Activated CD4-positive, alpha-beta T cell treated with anti-CD3 and anti-CD28 coated beads, Interleukin-2, amount 10 ng/mL, durations not matched to agents 24 days and 14 days (primary cell): ENCODE results near the gene ABLIM2. TPM values are rescaled to one million over a fixed set of nuclear protein-coding genes. Genes with fewer than 3 reads are reported as not detected.

Experiments
- DNase-seq: peaks from one replicate; pipeline ENCODE4 v3.0.0; 2022
- H3K27ac Mint-ChIP-seq: one replicate; pipeline ENCODE4 v1.8.0; 2022; ENCODE audit warnings: mild to moderate bottlenecking, mixed read lengths
- H3K27me3 Mint-ChIP-seq: one replicate; pipeline ENCODE4 v1.8.0; 2022; ENCODE audit warnings: mixed read lengths
- H3K36me3 Mint-ChIP-seq: one replicate; pipeline ENCODE4 v1.8.0; 2022; ENCODE audit warnings: low read depth, mild to moderate bottlenecking, mixed read lengths
- H3K4me1 Mint-ChIP-seq: one replicate; pipeline ENCODE4 v1.8.0; 2021; ENCODE audit warnings: mixed read lengths
- H3K4me3 Mint-ChIP-seq: one replicate; pipeline ENCODE4 v1.8.0; 2022; ENCODE audit warnings: mild to moderate bottlenecking, moderate library complexity, mixed read lengths
- H3K9me3 Mint-ChIP-seq: one replicate; pipeline ENCODE4 v1.8.0; 2021; ENCODE audit warnings: mixed read lengths
- intact Hi-C: fragments of 100-400 bp; cut with micrococcal nuclease; formaldehyde crosslinking; loops from one replicate; pipeline ENCODE4 v1.15.1; 2023
- total RNA-seq: library from RNA; stranded (reverse); gene quantifications from 2 replicates; pipeline ENCODE4 v1.2.3, GENCODE V29; 2022

Gene ABLIM2
- total RNA-seq, 1 donor from 2014 or later = 0.63 TPM

- Mint-ChIP-seq H3K27ac (no peak overlapping the region), H3K27me3 (peaks cover 3% of the 10 kb centered on the region), H3K9me3 (no peaks in the 10 kb centered on the region), H3K4me3 (no peak overlapping the region), H3K36me3 (no peaks in the 10 kb centered on the region), H3K4me1 (no peaks in the 10 kb centered on the region)
- intact Hi-C loops = no loop called here
- DNase-seq = no peak
These were observed 87.6 kb downstream of the ABLIM2 start for GRCh38 chr4:8070736-8071718.

DNA sequence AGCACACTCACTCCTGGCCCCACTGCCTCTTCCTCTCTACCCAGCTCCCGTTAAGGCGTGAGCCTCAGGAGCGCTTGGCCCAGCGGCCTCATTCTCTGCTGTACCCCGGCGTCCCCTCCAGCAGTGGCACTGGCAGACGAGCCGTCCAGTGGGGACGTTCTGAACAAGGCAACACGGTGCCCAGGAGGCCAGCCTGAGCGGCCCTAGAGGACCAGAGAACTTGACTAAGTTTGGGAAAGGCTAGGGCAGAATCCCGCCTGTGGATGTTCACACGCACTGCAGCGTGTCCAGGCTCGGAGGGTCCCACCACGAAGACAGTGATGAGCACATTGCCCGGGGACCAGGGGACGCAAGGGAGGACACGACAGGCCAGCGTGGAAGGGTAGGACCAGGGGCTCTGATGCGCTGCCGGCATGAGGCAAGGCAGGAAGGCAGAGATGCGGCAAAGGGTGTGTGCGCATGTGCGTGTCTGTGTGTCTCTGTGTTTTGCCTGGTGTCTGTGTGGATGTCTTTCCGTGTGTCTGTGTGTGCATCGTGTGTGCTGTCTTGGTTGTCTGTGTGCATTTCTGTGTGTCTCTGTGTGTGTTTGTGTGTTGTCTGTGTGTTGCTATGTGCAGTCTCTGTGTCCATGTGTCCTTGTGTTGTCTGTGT, 89.4 kb downstream of the ABLIM2 start:
- Mint-ChIP-seq H3K27ac (no peak overlapping the region), H3K4me3 (no peak overlapping the region), H3K9me3 (no peaks in the 10 kb centered on the region), H3K27me3 (peaks cover 3% of the 10 kb centered on the region), H3K4me1 (no peaks in the 10 kb centered on the region), H3K36me3 (no peaks in the 10 kb centered on the region)
- DNase-seq = no peak
- intact Hi-C loops = no loop called here

DNA sequence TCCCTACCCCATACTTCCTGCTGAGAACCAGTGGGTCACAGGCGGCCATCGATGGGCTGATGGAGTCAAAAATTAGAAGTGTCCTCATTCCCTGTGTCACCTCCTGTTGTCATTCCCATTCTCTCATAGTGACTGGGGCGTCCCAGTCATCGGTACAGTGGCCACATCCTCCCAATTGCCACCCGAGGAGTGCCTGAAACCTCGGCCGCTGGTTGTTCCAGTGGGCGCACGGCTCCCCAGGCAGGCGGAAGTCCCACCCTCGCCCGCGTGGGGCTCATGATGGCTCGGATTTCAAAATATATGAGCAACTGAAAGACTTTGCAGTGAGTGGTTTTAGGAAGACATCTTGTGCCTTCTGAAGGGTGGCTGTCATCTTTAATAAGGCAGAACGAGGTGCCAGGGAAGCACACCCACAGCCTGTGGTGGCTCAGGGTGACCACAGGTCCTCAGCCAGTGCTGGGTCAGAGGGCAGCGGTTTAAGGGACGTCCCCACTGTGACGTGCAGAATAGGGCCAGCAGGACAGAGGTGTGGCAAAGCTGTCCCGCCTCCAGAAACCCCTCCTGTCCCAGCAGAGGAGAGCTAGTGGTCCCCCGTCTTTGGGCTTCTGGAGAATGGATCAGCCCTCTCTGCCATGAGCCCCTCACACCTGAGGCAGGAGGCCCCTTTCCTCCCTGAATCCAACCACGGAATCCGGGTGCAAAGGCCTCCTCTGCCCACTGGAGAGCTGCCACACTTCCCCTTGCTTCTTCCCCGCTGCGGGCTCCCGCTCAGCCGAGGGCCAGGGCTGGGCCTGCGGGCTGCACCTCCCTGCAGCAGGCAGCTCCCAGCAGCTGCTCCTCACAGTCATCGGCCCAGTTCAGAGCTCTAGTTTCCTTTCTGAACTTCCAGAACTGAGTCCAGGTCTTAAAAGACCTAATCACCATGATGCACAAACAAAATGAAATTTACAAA, 90.4 kb downstream of the ABLIM2 start:
- H3K27me3 Mint-ChIP-seq = peaks cover 3% of the 10 kb centered on the region
- no peak overlapping the region for H3K27ac Mint-ChIP-seq
- no peak overlapping the region for H3K4me3 Mint-ChIP-seq
- intact Hi-C loops = no loop called here
- no peaks in the 10 kb centered on the region for H3K36me3 Mint-ChIP-seq
- no peaks in the 10 kb centered on the region for H3K4me1 Mint-ChIP-seq
- DNase-seq = no peak
- peaks cover 4% of the 10 kb centered on the region for H3K9me3 Mint-ChIP-seq

GRCh38 chr4:8067274-8067936, 91.2 kb downstream of the ABLIM2 start:
- no peak for DNase-seq
- Mint-ChIP-seq H3K9me3 (peaks cover 4% of the 10 kb centered on the region), H3K36me3 (no peaks in the 10 kb centered on the region), H3K27ac (no peak overlapping the region), H3K4me1 (no peaks in the 10 kb centered on the region), H3K4me3 (no peak overlapping the region), H3K27me3 (no peaks in the 10 kb centered on the region)
- intact Hi-C loops = no loop called here

GRCh38 chr4:8066336-8066931, 92.2 kb downstream of the ABLIM2 start:
- Mint-ChIP-seq H3K9me3 (peaks cover 4% of the 10 kb centered on the region), H3K27ac (no peak overlapping the region), H3K27me3 (no peaks in the 10 kb centered on the region), H3K4me1 (no peaks in the 10 kb centered on the region), H3K4me3 (no peak overlapping the region), H3K36me3 (no peaks in the 10 kb centered on the region)
- DNase-seq = no peak
- intact Hi-C loops = no loop called here

DNA sequence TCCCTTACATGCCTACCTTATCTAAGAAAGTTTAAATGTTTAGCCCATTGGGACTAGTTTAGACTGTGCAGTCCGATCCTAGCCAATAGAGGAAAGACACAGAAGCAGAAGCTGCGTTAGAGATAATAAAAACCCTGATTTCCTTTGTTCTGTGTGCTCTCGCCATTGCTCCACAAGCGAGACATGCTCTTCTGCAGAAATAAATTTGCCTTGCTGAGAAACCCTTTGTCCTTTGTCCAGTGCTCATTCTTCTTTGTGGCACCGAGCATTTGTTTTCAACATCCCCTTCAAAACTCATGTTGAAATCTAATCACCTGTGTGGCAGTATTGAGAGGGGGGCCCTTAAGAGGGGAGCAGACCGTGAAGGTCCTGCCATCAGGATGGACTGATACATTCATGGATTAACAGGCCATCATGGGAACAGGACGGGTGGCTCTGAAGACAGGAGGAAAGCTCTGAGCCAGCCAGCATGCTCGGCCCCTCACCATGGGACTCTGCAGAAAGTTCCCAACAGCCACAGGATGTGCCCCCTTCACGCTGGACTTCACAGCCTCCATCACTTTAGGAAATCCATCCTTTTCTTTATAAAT, 94.5 kb downstream of the ABLIM2 start:
- Mint-ChIP-seq H3K4me1 (no peaks in the 10 kb centered on the region), H3K27ac (no peak overlapping the region), H3K27me3 (no peaks in the 10 kb centered on the region), H3K36me3 (no peaks in the 10 kb centered on the region), H3K4me3 (no peak overlapping the region), H3K9me3 (peaks cover 4% of the 10 kb centered on the region)
- intact Hi-C loops = no loop called here
- DNase-seq = no peak

- intact Hi-C loops = no loop called here
- Mint-ChIP-seq H3K27ac (no peak overlapping the region), H3K27me3 (no peaks in the 10 kb centered on the region), H3K4me1 (no peaks in the 10 kb centered on the region), H3K36me3 (no peaks in the 10 kb centered on the region), H3K9me3 (peaks cover 4% of the 10 kb centered on the region), H3K4me3 (no peak overlapping the region)
- no peak for DNase-seq
These were observed 97.0 kb downstream of the ABLIM2 start for GRCh38 chr4:8061573-8061972.

GRCh38 chr4:8061145-8061544, 97.5 kb downstream of the ABLIM2 start:
- intact Hi-C loops = no loop called here

GRCh38 chr4:8060632-8061031, 98.0 kb downstream of the ABLIM2 start:
- Mint-ChIP-seq H3K27ac (no peak overlapping the region), H3K27me3 (no peaks in the 10 kb centered on the region), H3K36me3 (no peaks in the 10 kb centered on the region), H3K4me1 (no peaks in the 10 kb centered on the region), H3K9me3 (peaks cover 4% of the 10 kb centered on the region), H3K4me3 (no peak overlapping the region)
- no peak for DNase-seq
- intact Hi-C loops = no loop called here

More at GRCh38 chr4:8061145-8061544, 97.5 kb downstream of the ABLIM2 start:
- Mint-ChIP-seq H3K4me3 (no peak overlapping the region), H3K27ac (no peak overlapping the region), H3K4me1 (no peaks in the 10 kb centered on the region), H3K36me3 (no peaks in the 10 kb centered on the region), H3K9me3 (peaks cover 4% of the 10 kb centered on the region), H3K27me3 (no peaks in the 10 kb centered on the region)
- no peak for DNase-seq

- Mint-ChIP-seq H3K9me3 (peaks cover 3% of the 10 kb centered on the region), H3K27ac (no peak overlapping the region), H3K4me1 (no peaks in the 10 kb centered on the region), H3K4me3 (no peak overlapping the region), H3K36me3 (no peaks in the 10 kb centered on the region), H3K27me3 (no peaks in the 10 kb centered on the region)
- intact Hi-C loops = no loop called here
- DNase-seq = no peak
These were observed 100.6 kb downstream of the ABLIM2 start for GRCh38 chr4:8058031-8058479.

DNA sequence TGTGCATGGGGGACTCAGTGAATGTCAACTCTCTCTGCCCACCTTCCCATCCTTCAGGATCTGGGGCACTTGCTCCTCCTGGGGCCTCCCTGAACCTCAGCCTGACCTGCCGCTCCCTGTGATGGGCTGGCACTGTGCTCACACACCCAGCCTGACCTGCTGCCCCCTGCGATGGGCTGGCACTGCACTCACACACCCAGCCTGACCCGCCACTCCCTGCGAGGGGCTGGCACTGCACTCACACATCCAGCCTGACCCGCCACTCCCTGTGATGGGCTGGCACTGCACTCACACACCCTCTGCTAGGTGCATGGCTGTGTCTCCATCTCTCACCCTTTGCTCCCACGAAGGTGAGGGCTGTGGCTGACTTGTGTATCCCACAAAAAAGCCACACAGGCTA, 103.4 kb downstream of the ABLIM2 start:
- H3K4me3 Mint-ChIP-seq = no peak overlapping the region
- no peak overlapping the region for H3K27ac Mint-ChIP-seq
- no peaks in the 10 kb centered on the region for H3K4me1 Mint-ChIP-seq
- H3K36me3 Mint-ChIP-seq = no peaks in the 10 kb centered on the region
- no peak for DNase-seq
- intact Hi-C loops = no loop called here
- H3K9me3 Mint-ChIP-seq = peaks cover 3% of the 10 kb centered on the region
- H3K27me3 Mint-ChIP-seq = no peaks in the 10 kb centered on the region

GRCh38 chr4:8053688-8054449, 104.7 kb downstream of the ABLIM2 start:
- Mint-ChIP-seq H3K4me3 (no peak overlapping the region), H3K36me3 (no peaks in the 10 kb centered on the region), H3K27ac (no peak overlapping the region), H3K27me3 (peaks cover 2% of the 10 kb centered on the region), H3K9me3 (peaks cover 3% of the 10 kb centered on the region), H3K4me1 (no peaks in the 10 kb centered on the region)
- DNase-seq = no peak
- intact Hi-C loops = no loop called here
